Spleen (tissue), 11 donors: Measurements from ENCODE around the gene TENM3. TPM values are rescaled to one million over a fixed set of nuclear protein-coding genes. Genes with fewer than 3 reads are reported as not detected.

Experiments
- DNase-seq: peaks from one replicate; pipeline ENCODE4 v3.0.0-alpha.2; 2020
- H3K27ac ChIP-seq, 8 donors: fragments of 200-600 bp; sonication (generic) in 7 of 8; 1 replicate in 4 of 8; 2 replicates in 4 of 8; pipeline versions ENCODE4 v1.5.0 to v1.8.0; 2016 to 2021; ENCODE audit warnings: inconsistent platforms in 4 of 8, mild to moderate bottlenecking in 4 of 8, moderate library complexity in 1 of 8
- H3K27me3 ChIP-seq, 7 donors: fragments of 200-600 bp; sonication (generic) in 6 of 7; replicated peaks in 1 of 7; 1 replicate in 4 of 7; 2 replicates in 3 of 7; pipeline versions ENCODE4 v1.5.0 to v1.8.0; 2016 to 2021; ENCODE audit warnings: inconsistent platforms in 3 of 7, mild to moderate bottlenecking in 1 of 7
- H3K36me3 ChIP-seq, 6 donors: fragments of 200-600 bp; sonication (generic) in 5 of 6; 1 replicate in 4 of 6; 2 replicates in 2 of 6; pipeline versions ENCODE4 v1.5.0 to v1.8.0; 2016 to 2021; ENCODE audit warnings: inconsistent platforms in 2 of 6
- H3K4me1 ChIP-seq, 6 donors: fragments of 200-600 bp; sonication (generic) in 5 of 6; 1 replicate in 3 of 6; 2 replicates in 3 of 6; pipeline versions ENCODE4 v1.5.0 to v1.8.0; 2016 to 2021; ENCODE audit warnings: inconsistent platforms in 3 of 6
- H3K4me3 ChIP-seq, 8 donors: fragments of 200-600 bp; sonication (generic) in 7 of 8; 1 replicate in 4 of 8; 2 replicates in 4 of 8; pipeline versions ENCODE4 v1.5.0 to v1.8.0; 2016 to 2021; ENCODE audit warnings: inconsistent platforms in 4 of 8, mild to moderate bottlenecking in 4 of 8, moderate library complexity in 2 of 8
- H3K9me3 ChIP-seq, 8 donors: fragments of 200-600 bp; sonication (generic) in 7 of 8; 1 replicate in 4 of 8; 2 replicates in 4 of 8; pipeline versions ENCODE4 v1.5.0 to v1.8.0; 2016 to 2021; ENCODE audit warnings: inconsistent platforms in 4 of 8
- POLR2A ChIP-seq, 3 donors: fragments of 450-650 bp; IDR thresholded peaks; one replicate each; pipeline ENCODE4 v1.5.1; 2017; ENCODE audit warnings: antibody characterized with exemption in 3 of 3, mild to moderate bottlenecking in 1 of 3
- POLR2AphosphoS5 ChIP-seq, 3 donors: sonication (generic); formaldehyde crosslinking; IDR thresholded peaks; one replicate each; pipeline ENCODE4 v1.5.1; 2017; ENCODE audit warnings: antibody characterized with exemption in 3 of 3
- WGBS, 5 donors: extraction: QIAGEN DNeasy Blood & Tissue Kit in 3 of 5; methylation state at CpG; one replicate each; pipeline versions ENCODE4 v1.1.5 to v1.1.7; 2013 to 2018; 5-methylcytosine and 5-hydroxymethylcytosine counted together
- intact Hi-C: fragments of 100-400 bp; cut with DNase I; formaldehyde crosslinking; loops from one replicate; pipeline ENCODE4 v1.15.0; 2023; ENCODE audit warnings: low total_unique reads
- polyA plus RNA-seq, 3 donors: library from polyadenylated mRNA; stranded (reverse); fragments of 200-250 nt; gene quantifications; one replicate each; pipeline ENCODE4 v1.2.1, GENCODE V29; 2013
- total RNA-seq, 7 donors: library from RNA; depleted of rRNA in 3 of 7; stranded (reverse); fragments of >200 nt in 3 of 7; fragmentation: NEBNext Ultra II Directional in 4 of 7; extraction: Animal tissue kit (Norgen Biotek cat#: 25700) in 4 of 7; gene quantifications; one replicate each; pipeline versions ENCODE4 v1.1.0 to v1.2.1, GENCODE V29; 2016 to 2021
- TF ChIP-seq, protein P1 (sequence below), 11 experiments: fragments of 200-600 bp in 7 of 11; fragments of 450-650 bp in 4 of 11; sonication (generic) in 4 of 11; IDR thresholded peaks in 8 of 11; conservative IDR thresholded peaks in 3 of 11; 1 replicate in 7 of 11; 2 replicates in 4 of 11; pipeline versions ENCODE4 v1.4.0 to v1.8.0; 2016 to 2021; ENCODE audit warnings: antibody characterized with exemption in 11 of 11, inconsistent platforms in 4 of 11, mild to moderate bottlenecking in 1 of 11
- donor health status: healthy with polysubstance abuse.
- donor health status: DM: no; HTN: no; CAD: no; lungs with moderate emphysema.
- donor health status: DM: no; HTN: no; CAD: no.
- donor health status: Bipolar disorder and iron deficiency.
- donor health status: healthy.
- donor health status: DM: no; HTN: no; CAD: no.
- donor health status: DM: yes; HTN: yes; CAD: no.

TENM3 gene
- total and polyA plus RNA-seq, 10 donors: 0.37 to 45.6 (median 17.7) TPM

DNA sequence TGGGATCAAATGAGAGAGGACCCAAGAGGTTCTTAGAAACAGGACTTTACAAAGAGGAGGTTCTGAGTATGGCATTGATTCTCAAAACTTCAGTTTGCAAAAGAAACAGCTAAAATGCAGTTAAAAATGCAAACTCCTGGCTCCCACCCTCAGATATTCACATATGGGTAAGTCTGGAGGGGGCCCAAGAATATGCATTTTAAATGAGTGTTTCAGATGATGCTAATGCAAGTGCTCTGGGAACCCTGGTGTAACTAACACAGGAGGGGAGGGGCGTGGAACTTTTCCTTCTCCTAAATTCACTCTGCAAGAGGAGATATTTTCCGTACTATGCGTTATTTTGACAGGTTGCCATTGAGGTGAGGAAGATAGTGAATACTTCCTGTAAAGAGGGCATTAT, 168.2 kb downstream of the TENM3 start:
- Histone ChIP-seq H3K4me1 (no peaks in the 10 kb centered on the region), H3K36me3 (no peaks in the 10 kb centered on the region), H3K27ac (no peak overlapping the region), H3K4me3 (no peak overlapping the region), H3K9me3 (peaks cover 0 to 33% (median 18%) of the 10 kb centered on the region in 8 donors), H3K27me3 (no peaks in the 10 kb centered on the region)
- WGBS, 5 donors: 86 to 92% (median 89%) methylated on average over 3 of the region's 3 CpGs
- TF ChIP-seq POLR2AphosphoS5 (IDR thresholded peaks at IDR 0.05) (no peak), POLR2A (IDR thresholded peaks at IDR 0.05) (no peak)
- TF ChIP-seq, protein P1, sequence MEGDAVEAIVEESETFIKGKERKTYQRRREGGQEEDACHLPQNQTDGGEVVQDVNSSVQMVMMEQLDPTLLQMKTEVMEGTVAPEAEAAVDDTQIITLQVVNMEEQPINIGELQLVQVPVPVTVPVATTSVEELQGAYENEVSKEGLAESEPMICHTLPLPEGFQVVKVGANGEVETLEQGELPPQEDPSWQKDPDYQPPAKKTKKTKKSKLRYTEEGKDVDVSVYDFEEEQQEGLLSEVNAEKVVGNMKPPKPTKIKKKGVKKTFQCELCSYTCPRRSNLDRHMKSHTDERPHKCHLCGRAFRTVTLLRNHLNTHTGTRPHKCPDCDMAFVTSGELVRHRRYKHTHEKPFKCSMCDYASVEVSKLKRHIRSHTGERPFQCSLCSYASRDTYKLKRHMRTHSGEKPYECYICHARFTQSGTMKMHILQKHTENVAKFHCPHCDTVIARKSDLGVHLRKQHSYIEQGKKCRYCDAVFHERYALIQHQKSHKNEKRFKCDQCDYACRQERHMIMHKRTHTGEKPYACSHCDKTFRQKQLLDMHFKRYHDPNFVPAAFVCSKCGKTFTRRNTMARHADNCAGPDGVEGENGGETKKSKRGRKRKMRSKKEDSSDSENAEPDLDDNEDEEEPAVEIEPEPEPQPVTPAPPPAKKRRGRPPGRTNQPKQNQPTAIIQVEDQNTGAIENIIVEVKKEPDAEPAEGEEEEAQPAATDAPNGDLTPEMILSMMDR (IDR thresholded peaks at IDR 0.05 in 8 of 11, conservative IDR thresholded peaks at IDR 0.05 in 3 of 11): no peak
- intact Hi-C loops: no loop called here
- DNase-seq: no peak

DNA sequence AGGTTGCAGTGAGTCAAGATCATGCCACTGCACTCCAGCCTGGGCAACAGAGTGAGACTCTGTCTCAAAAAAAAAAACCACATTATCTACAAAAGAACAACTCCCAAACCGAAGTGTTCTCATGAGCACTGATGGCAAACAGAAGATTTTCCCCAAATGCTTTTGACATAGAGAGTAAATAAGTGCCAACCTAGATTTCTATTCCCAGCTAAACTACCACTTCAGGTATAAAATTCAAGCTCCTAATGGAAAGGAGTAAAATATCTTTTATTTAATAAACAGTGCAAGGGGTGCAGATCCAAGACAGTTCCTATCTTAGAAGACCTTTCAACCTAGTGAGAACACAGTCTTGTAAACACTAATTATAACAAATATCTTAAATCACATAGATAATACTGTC, 170.3 kb downstream of the TENM3 start:
- intact Hi-C loops: no loop called here
- Histone ChIP-seq H3K27me3 (no peaks in the 10 kb centered on the region), H3K4me1 (no peaks in the 10 kb centered on the region), H3K27ac (no peak overlapping the region), H3K4me3 (no peak overlapping the region), H3K36me3 (no peaks in the 10 kb centered on the region), H3K9me3 (peaks cover 0 to 33% (median 19%) of the 10 kb centered on the region in 8 donors)
- WGBS, 5 donors: 67 to 91% (median 77%) methylated on average over 1 of the region's 1 CpG
- TF ChIP-seq, protein P1 (IDR thresholded peaks at IDR 0.05 in 8 of 11, conservative IDR thresholded peaks at IDR 0.05 in 3 of 11): no peak
- no peak for TF ChIP-seq POLR2AphosphoS5 (IDR thresholded peaks at IDR 0.05)
- no peak for TF ChIP-seq POLR2A (IDR thresholded peaks at IDR 0.05)
- DNase-seq: no peak

DNA sequence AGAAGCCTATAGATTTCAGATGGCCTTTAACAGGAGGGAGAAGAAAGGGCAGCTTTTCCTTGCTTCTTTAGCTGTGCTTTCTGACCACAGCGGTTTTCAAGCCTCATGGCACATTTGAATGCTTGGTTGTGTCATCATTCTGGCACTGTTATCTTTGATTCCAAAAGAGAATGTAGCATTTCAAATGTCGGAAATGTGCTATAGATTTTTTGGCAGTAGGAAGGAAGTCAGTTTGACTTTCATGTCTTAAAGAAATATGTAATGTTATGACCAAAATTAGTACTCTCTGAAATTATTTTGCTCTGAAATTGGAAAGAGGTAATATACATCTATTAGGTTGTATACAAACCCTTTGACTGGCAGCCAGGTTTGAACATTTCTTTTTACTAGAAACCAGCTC, 171.9 kb downstream of the TENM3 start:
- no peaks in the 10 kb centered on the region for H3K27me3 ChIP-seq
- no peak for DNase-seq
- H3K4me1 ChIP-seq: no peaks in the 10 kb centered on the region
- peaks cover 0 to 33% (median 21%) of the 10 kb centered on the region in 8 donors for H3K9me3 ChIP-seq
- no peaks in the 10 kb centered on the region for H3K36me3 ChIP-seq
- TF ChIP-seq, protein P1 (IDR thresholded peaks at IDR 0.05 in 8 of 11, conservative IDR thresholded peaks at IDR 0.05 in 3 of 11): no peak
- TF ChIP-seq POLR2AphosphoS5 (IDR thresholded peaks at IDR 0.05): no peak
- intact Hi-C loops: no loop called here
- no peak overlapping the region for H3K4me3 ChIP-seq
- WGBS, 5 donors: 50 to 67% (median 61%) methylated on average over 2 of the region's 2 CpGs
- no peak overlapping the region for H3K27ac ChIP-seq

DNA sequence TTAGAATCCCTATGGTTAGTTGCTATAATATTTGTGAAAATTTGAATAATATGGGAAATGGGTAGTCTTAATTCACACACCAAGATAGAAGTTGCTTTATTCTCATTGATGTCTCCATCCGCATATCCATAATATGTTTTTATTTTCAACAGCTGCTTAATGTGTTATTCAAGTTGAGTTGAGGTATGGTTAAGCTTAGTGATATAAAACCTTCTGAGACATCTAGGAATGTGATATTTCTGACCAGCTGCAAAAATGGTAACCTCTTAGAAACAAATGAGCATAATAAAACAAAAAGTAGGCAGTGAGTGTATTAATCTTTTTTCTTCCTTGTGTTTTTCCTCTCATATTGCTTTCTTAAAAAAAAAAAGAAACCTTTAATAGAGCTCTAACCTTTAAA, 172.9 kb downstream of the TENM3 start:
- no peak for DNase-seq
- no peaks in the 10 kb centered on the region for H3K4me1 ChIP-seq
- TF ChIP-seq POLR2AphosphoS5 (IDR thresholded peaks at IDR 0.05): no peak
- TF ChIP-seq POLR2A (IDR thresholded peaks at IDR 0.05): no peak
- TF ChIP-seq, protein P1 (IDR thresholded peaks at IDR 0.05 in 8 of 11, conservative IDR thresholded peaks at IDR 0.05 in 3 of 11): no peak
- WGBS, 5 donors: 89 to 100% (median 92%) methylated on average over 1 of the region's 1 CpG
- H3K27me3 ChIP-seq: no peaks in the 10 kb centered on the region
- H3K36me3 ChIP-seq: no peaks in the 10 kb centered on the region
- intact Hi-C loops: no loop called here
- no peak overlapping the region for H3K4me3 ChIP-seq
- H3K9me3 ChIP-seq: peaks cover 0 to 33% (median 21%) of the 10 kb centered on the region in 8 donors
- H3K27ac ChIP-seq: no peak overlapping the region
